Mesenchymal stem cell (in vitro differentiated cells and primary cell): ENCODE measurements around the gene FHOD3.

Source experiments
- DNase-seq: peaks from one replicate; pipeline ENCODE4 v3.0.0-alpha.2; 2013
- H2AFZ ChIP-seq: one replicate; pipeline ENCODE4 v1.6.1; 2013; ENCODE audit warnings: low read depth, mild to moderate bottlenecking, control low read depth, inconsistent platforms, low read length, moderate library complexity
- H2AK5ac ChIP-seq: 2 replicates; pipeline ENCODE4 v1.6.1; 2013; ENCODE audit warnings: low read length, moderate library complexity, mild to moderate bottlenecking, inconsistent platforms; ENCODE audit not compliant: severe bottlenecking
- H2BK120ac ChIP-seq: one replicate; pipeline ENCODE4 v1.6.1; 2013; ENCODE audit warnings: low read depth, mild to moderate bottlenecking, inconsistent platforms, low read length, moderate library complexity
- H2BK12ac ChIP-seq, 2 experiments: one replicate each; pipeline ENCODE4 v1.6.1; 2013; ENCODE audit warnings: inconsistent platforms in 2 of 2, low read length in 2 of 2, mild to moderate bottlenecking in 2 of 2, moderate library complexity in 2 of 2, control low read depth in 1 of 2
- H2BK15ac ChIP-seq: one replicate; pipeline ENCODE4 v1.6.1; 2013; ENCODE audit warnings: mild to moderate bottlenecking, low read depth, inconsistent platforms; ENCODE audit not compliant: poor library complexity, severe bottlenecking
- H2BK5ac ChIP-seq: 2 replicates; pipeline ENCODE4 v1.6.1; 2013; ENCODE audit warnings: low read depth, mild to moderate bottlenecking, low read length, control low read depth, inconsistent platforms; ENCODE audit not compliant: poor library complexity, severe bottlenecking
- H3K14ac ChIP-seq, 2 experiments: one replicate each; pipeline ENCODE4 v1.6.1; 2013; ENCODE audit warnings: inconsistent platforms in 2 of 2, low read length in 2 of 2, control low read depth in 1 of 2, mild to moderate bottlenecking in 1 of 2, moderate library complexity in 1 of 2
- H3K18ac ChIP-seq, 2 experiments: one replicate each; pipeline ENCODE4 v1.6.1; 2013; ENCODE audit warnings: inconsistent platforms in 2 of 2, low read length in 2 of 2, control low read depth in 1 of 2, low read depth in 1 of 2, mild to moderate bottlenecking in 1 of 2
- H3K23ac ChIP-seq, 2 experiments: one replicate each; pipeline ENCODE4 v1.6.1; 2013; ENCODE audit warnings: inconsistent platforms in 2 of 2, low read length in 2 of 2, mild to moderate bottlenecking in 2 of 2, moderate library complexity in 2 of 2, control low read depth in 1 of 2
- H3K27ac ChIP-seq: 2 replicates; pipeline ENCODE4 v1.5.1; 2013; ENCODE audit warnings: mild to moderate bottlenecking, moderate library complexity, low read length, control low read depth, inconsistent platforms; ENCODE audit not compliant: poor library complexity, severe bottlenecking
- H3K27me3 ChIP-seq, 2 experiments: 2 replicates each; pipeline versions ENCODE4 v1.6.1 to v1.7.0; 2013; ENCODE audit warnings: low read length in 2 of 2, mild to moderate bottlenecking in 2 of 2, moderate library complexity in 2 of 2, control low read depth in 1 of 2, inconsistent platforms in 1 of 2; ENCODE audit not compliant: control insufficient read depth in 1 of 2, insufficient read depth in 1 of 2
- H3K36me3 ChIP-seq, 2 experiments: 2 replicates each; pipeline versions ENCODE4 v1.6.1 to v1.7.0; 2013; ENCODE audit warnings: low read length in 2 of 2, control low read depth in 1 of 2, inconsistent platforms in 1 of 2, low read depth in 1 of 2, mild to moderate bottlenecking in 1 of 2; ENCODE audit not compliant: insufficient read depth in 2 of 2, control insufficient read depth in 1 of 2
- H3K4ac ChIP-seq, 2 experiments: one replicate each; pipeline ENCODE4 v1.6.1; 2013; ENCODE audit warnings: inconsistent platforms in 2 of 2, low read length in 2 of 2, mild to moderate bottlenecking in 2 of 2, moderate library complexity in 2 of 2, control low read depth in 1 of 2, low read depth in 1 of 2
- H3K4me1 ChIP-seq: 2 replicates; pipeline ENCODE4 v1.6.1; 2013; ENCODE audit warnings: low read depth, low read length, control low read depth; ENCODE audit not compliant: control insufficient read depth, insufficient read depth
- H3K4me2 ChIP-seq: 2 replicates; pipeline ENCODE4 v1.6.1; 2013; ENCODE audit warnings: low read length, mild to moderate bottlenecking, inconsistent platforms; ENCODE audit not compliant: poor library complexity, severe bottlenecking
- H3K4me3 ChIP-seq, 2 experiments: 2 replicates each; pipeline versions ENCODE4 v1.5.1 to v1.7.0; 2013; ENCODE audit warnings: low read length in 2 of 2, mild to moderate bottlenecking in 2 of 2, control low read depth in 1 of 2, low read depth in 1 of 2; ENCODE audit not compliant: insufficient read depth in 1 of 2
- H3K79me1 ChIP-seq: replicated peaks from 2 replicates; pipeline ENCODE4 v1.6.1; 2013; ENCODE audit warnings: mild to moderate bottlenecking, control low read depth, low read length, inconsistent platforms; ENCODE audit not compliant: poor library complexity, severe bottlenecking
- H3K9ac ChIP-seq: 2 replicates; pipeline ENCODE4 v1.7.0; 2013; ENCODE audit warnings: mild to moderate bottlenecking, low read length, moderate library complexity
- H3K9me3 ChIP-seq: 2 replicates; pipeline ENCODE4 v1.7.0; 2013; ENCODE audit warnings: mild to moderate bottlenecking, low read length; ENCODE audit not compliant: control insufficient read depth
- H4K8ac ChIP-seq: one replicate; pipeline ENCODE4 v1.6.1; 2013; ENCODE audit warnings: inconsistent platforms, mild to moderate bottlenecking, low read length, moderate library complexity
- H4K91ac ChIP-seq: one replicate; pipeline ENCODE4 v1.6.1; 2013; ENCODE audit warnings: mild to moderate bottlenecking, low read length, inconsistent platforms
- WGBS: methylation state at CpG from one replicate; pipeline ENCODE4 v1.1.7; 2013; ENCODE audit warnings: mixed read lengths; 5-methylcytosine and 5-hydroxymethylcytosine counted together

The FHOD3 gene

GRCh38 chr18:36676629-36677028 is 379.1 kb downstream of the FHOD3 start:
- Histone ChIP-seq H3K27ac (no peak overlapping the region), H3K9me3 (peaks cover 6% of the 10 kb centered on the region), H4K91ac (no peak overlapping the region), H3K36me3 (peaks cover 0 to 7% of the 10 kb centered on the region in 2 experiments), H3K18ac (no peak overlapping the region), H2BK5ac (no peak overlapping the region), H3K27me3 (no peaks in the 10 kb centered on the region), H3K14ac (no peak overlapping the region), H2AK5ac (no peak overlapping the region), H3K4me1 (peaks cover 2% of the 10 kb centered on the region), H3K4ac (no peak overlapping the region), H2BK120ac (no peak overlapping the region), H3K4me2 (no peak overlapping the region), H3K79me1 (peaks cover 2% of the 10 kb centered on the region), H3K4me3 (no peak overlapping the region), H2BK15ac (no peak overlapping the region), H4K8ac (no peak overlapping the region), H3K23ac (no peak overlapping the region), H2AFZ (no peak overlapping the region), H3K9ac (no peak overlapping the region), H2BK12ac (no peak overlapping the region)
- WGBS: 20% methylated on average over 1 of the region's 1 CpG
- DNase-seq: no peak

GRCh38 chr18:36680042-36680441 is 382.5 kb downstream of the FHOD3 start:
- H3K79me1 ChIP-seq: peaks cover 4% of the 10 kb centered on the region
- H3K23ac ChIP-seq: no peak overlapping the region
- no peak overlapping the region for H3K9ac ChIP-seq
- DNase-seq: no peak
- H3K9me3 ChIP-seq: peaks cover 20% of the 10 kb centered on the region
- no peak overlapping the region for H2BK5ac ChIP-seq
- H2BK15ac ChIP-seq: no peak overlapping the region
- no peak overlapping the region for H2BK12ac ChIP-seq
- H3K14ac ChIP-seq: no peak overlapping the region
- H2AK5ac ChIP-seq: no peak overlapping the region
- H3K4me2 ChIP-seq: no peak overlapping the region
- H4K8ac ChIP-seq: no peak overlapping the region
- peaks cover 4 to 17% of the 10 kb centered on the region in 2 experiments for H3K36me3 ChIP-seq
- H2BK120ac ChIP-seq: no peak overlapping the region
- H3K27me3 ChIP-seq: no peaks in the 10 kb centered on the region
- no peak overlapping the region for H3K27ac ChIP-seq
- H3K4ac ChIP-seq: no peak overlapping the region
- H4K91ac ChIP-seq: no peak overlapping the region
- no peak overlapping the region for H3K18ac ChIP-seq
- H2AFZ ChIP-seq: no peak overlapping the region
- no peaks in the 10 kb centered on the region for H3K4me1 ChIP-seq
- H3K4me3 ChIP-seq: no peak overlapping the region

DNA sequence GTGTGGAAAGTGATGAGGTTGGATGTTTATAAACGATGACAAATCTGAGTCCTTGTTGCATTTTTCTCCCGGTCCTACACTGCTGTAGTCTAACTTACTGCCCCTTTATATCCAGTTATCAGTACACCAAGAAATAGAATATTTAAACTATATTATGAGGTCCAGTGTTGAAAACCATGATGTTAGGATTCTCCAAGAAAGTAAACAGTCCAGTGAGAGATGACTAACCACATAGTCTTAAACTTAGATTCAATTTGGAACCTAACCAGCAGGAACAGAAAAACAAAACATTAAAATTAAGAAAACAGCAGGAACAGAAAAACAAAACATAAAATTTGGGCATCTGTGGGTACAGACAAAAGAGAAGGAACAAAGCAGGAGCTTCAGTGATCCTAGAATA is 388.1 kb downstream of the FHOD3 start:
- Histone ChIP-seq H3K27ac (no peak overlapping the region), H2AK5ac (no peak overlapping the region), H3K9me3 (peaks cover 14% of the 10 kb centered on the region), H3K27me3 (no peaks in the 10 kb centered on the region), H3K79me1 (peaks cover 4% of the 10 kb centered on the region), H3K4ac (no peak overlapping the region), H2AFZ (no peak overlapping the region), H3K23ac (no peak overlapping the region), H3K36me3 (peaks cover 4 to 19% of the 10 kb centered on the region in 2 experiments), H3K4me3 (no peak overlapping the region), H3K4me1 (no peaks in the 10 kb centered on the region), H3K18ac (no peak overlapping the region), H2BK5ac (no peak overlapping the region), H4K8ac (no peak overlapping the region), H3K9ac (no peak overlapping the region), H4K91ac (no peak overlapping the region), H3K4me2 (no peak overlapping the region), H2BK12ac (no peak overlapping the region), H2BK120ac (no peak overlapping the region), H2BK15ac (no peak overlapping the region), H3K14ac (no peak overlapping the region)
- WGBS: 67% methylated on average over 1 of the region's 2 CpGs
- DNase-seq: no peak

GRCh38 chr18:36688020-36688965 is 390.8 kb downstream of the FHOD3 start:
- H3K23ac ChIP-seq: no peak overlapping the region
- peak; percentile 65 for DNase-seq
- peaks cover 0 to 29% of the 10 kb centered on the region in 2 experiments for H3K36me3 ChIP-seq
- no peak overlapping the region for H3K4me3 ChIP-seq
- H2BK120ac ChIP-seq: no peak overlapping the region
- H3K79me1 ChIP-seq: peaks cover 3% of the 10 kb centered on the region
- no peak overlapping the region for H3K4ac ChIP-seq
- no peak overlapping the region for H3K4me2 ChIP-seq
- no peak overlapping the region for H2BK5ac ChIP-seq
- 50% methylated on average over 3 of the region's 3 CpGs for WGBS
- peaks cover 14% of the 10 kb centered on the region for H3K9me3 ChIP-seq
- H2BK12ac ChIP-seq: no peak overlapping the region
- no peaks in the 10 kb centered on the region for H3K4me1 ChIP-seq
- no peak overlapping the region for H2AK5ac ChIP-seq
- H3K9ac ChIP-seq: peak overlapping the region; percentile 12
- no peak overlapping the region for H3K18ac ChIP-seq
- no peak overlapping the region for H3K27ac ChIP-seq
- no peaks in the 10 kb centered on the region for H3K27me3 ChIP-seq
- no peak overlapping the region for H2BK15ac ChIP-seq
- H4K91ac ChIP-seq: no peak overlapping the region
- H4K8ac ChIP-seq: no peak overlapping the region
- no peak overlapping the region for H2AFZ ChIP-seq
- no peak overlapping the region for H3K14ac ChIP-seq
